IPS-NIHi7 (cell line): ENCODE results near the gene ANKRD34A.

Source experiments
- DNase-seq: peaks from one replicate; pipeline ENCODE4 v3.0.0; 2012; ENCODE audit warnings: mixed read lengths; ENCODE audit errors: extremely low spot score

ANKRD34A gene

DNA sequence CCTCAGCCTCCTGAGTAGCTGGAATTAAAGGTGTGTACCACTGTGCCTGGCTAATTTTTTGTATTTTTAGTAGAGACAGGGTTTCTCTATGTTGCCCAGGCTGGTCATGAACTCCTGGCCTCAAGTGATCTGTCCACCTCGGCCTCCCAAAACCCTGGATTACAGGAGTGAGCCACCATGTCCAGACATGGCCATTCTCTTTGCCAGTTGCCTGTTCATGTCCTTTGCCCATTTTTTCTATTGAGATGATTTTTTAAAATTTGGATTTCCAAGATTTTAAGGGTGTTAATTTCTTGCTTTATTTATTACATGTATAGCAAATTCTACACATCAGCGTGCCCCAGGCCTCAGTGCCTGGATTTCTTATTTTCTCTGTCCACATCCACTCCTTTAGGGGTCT lies 2.9 kb upstream of the ANKRD34A start:
- DNase-seq: no peak

- no peak for DNase-seq
Measured at GRCh38 chr1:145965119-145965744, 857 bp upstream of the ANKRD34A start.

GRCh38 chr1:145963265-145964019 lies 933 bp downstream of the ANKRD34A start:
- DNase-seq: no peak

GRCh38 chr1:145962157-145963102 lies 1.9 kb downstream of the ANKRD34A start:
- DNase-seq: no peak

- DNase-seq: no peak
Measured at GRCh38 chr1:145961425-145962156, 2.8 kb downstream of the ANKRD34A start.

DNA sequence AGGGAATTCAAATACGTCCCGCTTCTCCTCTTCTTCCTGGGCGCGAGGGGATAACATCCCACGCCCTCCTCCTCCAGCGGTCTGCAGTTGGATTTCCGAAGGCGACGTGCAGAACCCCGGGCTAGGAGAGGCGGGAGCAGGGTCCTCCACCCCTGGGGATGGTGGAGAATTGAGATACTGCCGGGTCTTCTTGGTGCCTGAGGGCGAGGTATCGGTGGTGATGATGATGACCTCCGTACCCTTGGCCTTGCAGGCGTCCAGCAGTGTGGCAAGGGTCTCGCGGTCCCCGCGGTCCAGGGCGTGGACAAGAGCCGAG lies 3.3 kb downstream of the ANKRD34A start:
- no peak for DNase-seq

DNA sequence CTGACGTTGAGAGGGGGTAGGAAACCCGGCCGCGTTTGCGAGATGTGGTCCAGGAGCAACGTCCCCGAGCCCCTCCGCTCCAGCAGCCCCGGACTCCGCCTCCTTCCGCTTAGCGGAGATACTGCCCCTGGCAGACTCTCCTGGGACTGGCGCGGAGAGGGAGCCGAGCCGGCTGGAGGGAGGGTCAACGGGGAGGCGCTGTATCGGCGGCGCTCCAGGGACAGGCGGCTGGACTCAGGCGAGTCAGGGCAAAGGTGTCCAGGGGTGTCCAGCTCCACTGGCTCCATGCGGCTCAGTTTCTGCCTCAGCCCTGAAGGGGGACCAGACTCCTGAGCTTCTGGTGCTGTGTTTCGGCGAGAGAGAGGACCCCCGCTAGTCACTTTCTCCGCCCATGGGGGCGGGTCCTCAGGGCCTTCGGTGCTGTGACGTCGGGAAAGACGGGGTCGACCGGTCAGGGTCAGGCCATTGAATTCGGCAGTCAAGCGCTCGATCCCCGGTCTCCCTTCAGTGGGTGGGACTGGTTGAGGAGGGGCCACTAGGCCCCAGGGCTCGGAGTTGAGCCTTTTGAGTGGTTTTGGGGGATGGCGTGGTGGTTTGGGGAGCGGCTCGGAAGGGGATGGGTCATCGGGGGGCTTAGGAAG lies 3.8 kb downstream of the ANKRD34A start:
- peak; percentile 82 for DNase-seq

GRCh38 chr1:145959957-145960467 lies 4.4 kb downstream of the ANKRD34A start:
- DNase-seq: no peak

DNA sequence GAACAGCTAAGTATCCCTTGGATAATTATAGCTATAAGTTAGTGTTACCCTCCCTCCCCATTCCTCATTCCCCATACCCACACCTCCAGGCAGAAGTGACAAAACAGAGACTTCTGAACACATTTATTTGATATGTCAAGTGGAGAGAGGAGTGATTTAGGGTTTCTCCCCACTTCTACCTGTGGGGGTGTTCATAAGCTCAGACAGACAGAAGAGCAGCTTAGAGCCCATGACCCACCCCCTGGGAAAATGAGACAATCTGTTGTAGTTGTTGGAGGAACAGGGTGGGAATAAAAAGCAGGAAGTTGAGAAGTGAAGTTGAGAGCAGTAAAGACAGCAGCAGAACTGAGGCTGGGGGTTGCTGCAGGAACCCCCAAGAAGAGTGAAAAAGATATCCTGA lies 5.0 kb downstream of the ANKRD34A start:
- no peak for DNase-seq

GRCh38 chr1:145958734-145959133 lies 5.6 kb downstream of the ANKRD34A start:
- DNase-seq: no peak

DNA sequence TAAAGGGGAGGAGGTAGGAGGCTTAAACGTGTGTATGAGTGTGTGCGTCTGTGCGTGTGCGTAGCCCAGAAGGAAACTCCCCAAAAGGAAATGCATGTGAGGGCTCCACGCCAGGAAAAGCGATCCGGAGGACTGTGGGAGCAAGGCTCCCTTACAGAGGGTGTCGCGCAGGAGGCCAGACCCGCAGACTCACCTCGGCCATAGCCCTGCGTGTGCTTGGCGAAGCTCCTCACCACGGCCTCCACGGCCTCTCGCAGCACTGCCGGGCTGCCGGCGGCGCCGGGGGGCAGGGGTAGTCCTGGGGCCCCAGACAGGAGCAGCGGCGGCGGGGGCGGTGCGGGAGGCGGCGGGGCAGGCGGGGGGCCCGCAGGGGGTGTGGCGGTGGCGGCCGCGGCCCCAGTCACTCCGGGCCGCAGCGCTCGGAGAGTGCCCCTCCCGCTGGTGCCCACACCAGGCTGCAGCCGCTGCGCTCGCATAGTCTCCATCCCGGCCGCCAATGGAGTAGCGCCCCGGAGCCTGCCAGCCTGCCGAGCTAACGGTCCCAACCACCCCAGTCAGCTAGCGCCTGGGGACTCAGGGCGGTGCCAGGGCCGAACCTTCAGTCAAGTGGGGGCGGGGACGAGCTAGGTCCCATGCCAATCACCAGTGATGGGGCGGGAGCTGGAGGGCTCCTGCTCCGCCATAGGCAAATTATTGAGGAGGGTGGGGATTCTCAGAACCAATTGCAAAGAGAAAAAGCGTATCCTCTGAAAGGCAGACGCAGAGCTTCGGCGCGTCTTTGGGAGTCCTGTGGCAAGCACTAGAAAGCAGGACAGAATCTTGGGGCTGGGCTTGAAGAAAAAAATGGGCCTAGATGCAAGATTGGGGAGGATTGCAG lies 6.7 kb downstream of the ANKRD34A start, which contains the start of gene LIX1L:
Gene LIX1L (minus strand): TSS at position 575 of the 877 bp plus-strand sequence. CDS start 90 bp downstream, at position 485.
- peak; percentile 95 for DNase-seq

DNA sequence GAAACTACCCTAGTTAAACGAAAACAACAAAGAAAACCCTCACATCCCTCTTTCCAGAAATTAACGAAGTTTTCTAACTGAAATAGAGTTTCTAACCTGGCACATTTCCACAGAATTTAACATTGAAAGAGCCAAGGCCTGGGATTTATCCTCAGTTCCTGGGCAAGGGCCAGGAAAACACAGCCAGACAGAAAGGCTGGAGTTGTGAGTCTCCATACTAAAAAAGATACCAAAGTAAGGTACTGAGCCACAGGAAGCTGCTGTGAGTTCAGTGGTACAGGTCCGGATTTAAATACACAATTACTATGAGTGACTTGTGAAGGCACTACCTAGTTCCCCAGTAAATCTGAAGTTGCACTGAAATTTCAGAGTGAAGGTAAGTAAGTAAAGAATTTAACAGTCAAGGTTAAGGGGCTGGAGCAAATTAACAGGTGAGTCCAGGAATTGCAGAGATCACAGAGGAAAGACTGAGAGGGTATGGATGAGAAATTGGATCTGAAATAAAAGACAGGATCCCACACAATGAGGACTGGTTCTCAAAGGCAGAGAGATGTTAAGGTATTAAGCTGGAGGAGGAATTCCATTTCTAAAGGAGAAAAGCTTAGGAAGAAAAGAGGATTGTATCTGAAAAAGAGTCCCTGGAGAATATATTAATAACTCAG lies 7.5 kb downstream of the ANKRD34A start:
- DNase-seq: no peak

DNA sequence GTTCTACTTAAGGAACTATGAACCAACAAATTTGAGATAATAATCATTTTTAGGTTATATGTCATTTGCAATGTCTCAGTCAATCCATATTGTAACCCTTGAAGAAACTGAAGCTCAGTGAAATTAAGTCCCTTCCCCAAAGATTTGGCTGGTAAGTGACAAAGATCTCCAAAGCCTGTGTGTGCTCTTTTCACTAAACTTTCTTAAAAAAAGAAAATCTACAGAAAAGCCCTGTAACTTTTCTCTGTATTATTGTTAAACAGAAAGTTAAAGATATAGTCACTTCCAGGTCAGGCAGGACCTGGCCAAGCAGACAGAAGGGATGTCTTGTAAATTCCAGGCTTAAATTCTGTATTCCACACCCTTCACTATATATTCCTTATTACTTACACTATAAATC lies 8.0 kb downstream of the ANKRD34A start:
- no peak for DNase-seq

- no peak for DNase-seq
Measured at GRCh38 chr1:145955436-145955835, 8.9 kb downstream of the ANKRD34A start.

- no peak for DNase-seq
Measured at GRCh38 chr1:145953861-145954260, 10.5 kb downstream of the ANKRD34A start.

GRCh38 chr1:145952903-145953302 lies 11.5 kb downstream of the ANKRD34A start:
- no peak for DNase-seq

- DNase-seq: no peak
Measured at GRCh38 chr1:145951526-145951925, 12.8 kb downstream of the ANKRD34A start.

DNA sequence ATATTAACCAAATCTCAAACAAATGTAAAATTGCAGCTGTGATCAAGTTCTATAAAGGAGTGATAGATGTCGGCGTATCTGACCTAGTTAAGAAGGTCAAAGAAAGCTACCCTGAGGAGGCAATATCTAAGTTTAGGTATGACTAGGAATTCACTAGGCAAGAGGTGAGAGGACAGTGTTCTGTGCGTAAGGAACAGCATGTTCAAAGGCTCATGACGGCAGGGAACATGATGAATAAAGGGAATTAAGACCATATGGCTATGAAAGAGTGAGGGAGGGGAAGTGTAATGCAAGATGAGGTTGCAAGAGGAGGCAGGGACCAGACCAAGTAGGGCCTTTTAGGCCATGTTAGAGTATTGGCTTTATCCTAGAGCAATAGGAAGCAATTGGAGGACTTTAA lies 15.2 kb downstream of the ANKRD34A start:
- DNase-seq: no peak

- DNase-seq: peak; percentile 36
Measured at GRCh38 chr1:145947551-145947950, 16.8 kb downstream of the ANKRD34A start.
